GM11168 (cell line): ENCODE measurements around the gene FAM25G.
"Not testable (repeated sequence)": the region's sequence is repeated elsewhere in the genome, so short reads cannot be mapped to it uniquely, and the experiment has no call there.

Experiments used
- in situ Hi-C: fragments of 300-500 bp; cut with MboI; formaldehyde crosslinking; loops from one replicate; pipeline ENCODE4 v1.12.0; 2022; ENCODE audit warnings: low sequenced_read_pairs; ENCODE audit not compliant: unreplicated experiment

The FAM25G gene

GRCh38 chr10:47491600-47491999, at the start of gene FAM25G:
TSS of gene FAM25G (minus strand) at chr10:47491700. CDS start at chr10:47491674, 26 bp downstream.
- in situ Hi-C loops: not testable (repeated sequence)

GRCh38 chr10:47536430-47536829, 44.9 kb upstream of the FAM25G start:
- in situ Hi-C loops: not testable (repeated sequence)

- in situ Hi-C loops: not testable (repeated sequence)
Measured at GRCh38 chr10:47523475-47523874, 32.0 kb upstream of the FAM25G start, which contains the start of gene AGAP9. TSS of gene AGAP9 (minus strand) at chr10:47523638. CDS start at chr10:47523526, 112 bp downstream.

- in situ Hi-C loops: not testable (repeated sequence)
Measured at GRCh38 chr10:47502313-47502712, 10.8 kb upstream of the FAM25G start.

GRCh38 chr10:47494226-47494625, 2.7 kb upstream of the FAM25G start:
- in situ Hi-C loops: not testable (repeated sequence)

- in situ Hi-C loops: loop anchor here (10.0 kb wide), 1 partner anchor 505 kb away; the partner anchor contains the start of gene FAM25C
Measured at GRCh38 chr10:47489630-47490029, 1.9 kb downstream of the FAM25G start.

- in situ Hi-C loops: loop anchor here (10.0 kb wide), 1 partner anchor 509 kb away; the partner anchor contains the start of gene FAM25C
Measured at GRCh38 chr10:47485943-47486342, 5.6 kb downstream of the FAM25G start.

- in situ Hi-C loops: loop anchor here (5.0 to 10.0 kb wide), 2 partner anchors 510 to 1107 kb away; partner anchors contain the start of genes ANXA8L1 and FAM25C
Measured at GRCh38 chr10:47484786-47485185, 6.7 kb downstream of the FAM25G start.

- in situ Hi-C loops: loop anchor here (5.0 to 10.0 kb wide), 2 partner anchors 511 to 1107 kb away; partner anchors contain the start of genes ANXA8L1 and FAM25C
Measured at GRCh38 chr10:47483923-47484322, 7.6 kb downstream of the FAM25G start, which contains the start of gene ANXA8. TSS of gene ANXA8 (minus strand) at chr10:47484115. CDS start at chr10:47483933, 182 bp downstream.

GRCh38 chr10:47482367-47482766, 9.1 kb downstream of the FAM25G start:
- in situ Hi-C loops: loop anchor here (5.0 to 10.0 kb wide), 2 partner anchors 512 to 1105 kb away; partner anchors contain the start of genes ANXA8L1 and FAM25C

GRCh38 chr10:47481768-47482181, 9.7 kb downstream of the FAM25G start:
- in situ Hi-C loops: loop anchor here (5.0 to 10.0 kb wide), 2 partner anchors 513 to 1104 kb away; partner anchors contain the start of genes ANXA8L1 and FAM25C

- in situ Hi-C loops: loop anchor here (5.0 to 10.0 kb wide), 2 partner anchors 514 to 1104 kb away; partner anchors contain the start of genes ANXA8L1 and FAM25C
Measured at GRCh38 chr10:47481182-47481766, 10.2 kb downstream of the FAM25G start.

- in situ Hi-C loops: loop anchor here (5.0 to 10.0 kb wide), 2 partner anchors 515 to 1103 kb away; partner anchors contain the start of genes ANXA8L1 and FAM25C
Measured at GRCh38 chr10:47480133-47480532, 11.4 kb downstream of the FAM25G start.

GRCh38 chr10:47478114-47478513, 13.4 kb downstream of the FAM25G start:
- in situ Hi-C loops: not testable (repeated sequence)

- in situ Hi-C loops: not testable (repeated sequence)
Measured at GRCh38 chr10:47477078-47477477, 14.4 kb downstream of the FAM25G start.

GRCh38 chr10:47475101-47475500, 16.4 kb downstream of the FAM25G start:
- in situ Hi-C loops: not testable (repeated sequence)

GRCh38 chr10:47473516-47473915, 18.0 kb downstream of the FAM25G start:
- in situ Hi-C loops: not testable (repeated sequence)

GRCh38 chr10:47472647-47473046, 18.9 kb downstream of the FAM25G start:
- in situ Hi-C loops: not testable (repeated sequence)

- in situ Hi-C loops: not testable (repeated sequence)
Measured at GRCh38 chr10:47472072-47472471, 19.4 kb downstream of the FAM25G start.

GRCh38 chr10:47468731-47469528, 22.6 kb downstream of the FAM25G start:
- in situ Hi-C loops: loop anchor here (5.0 kb wide), 1 partner anchor 1077 kb away; no protein-coding TSS in a partner anchor
